Measurements from ENCODE around the gene PTOV1.

PTOV1 gene

DNA sequence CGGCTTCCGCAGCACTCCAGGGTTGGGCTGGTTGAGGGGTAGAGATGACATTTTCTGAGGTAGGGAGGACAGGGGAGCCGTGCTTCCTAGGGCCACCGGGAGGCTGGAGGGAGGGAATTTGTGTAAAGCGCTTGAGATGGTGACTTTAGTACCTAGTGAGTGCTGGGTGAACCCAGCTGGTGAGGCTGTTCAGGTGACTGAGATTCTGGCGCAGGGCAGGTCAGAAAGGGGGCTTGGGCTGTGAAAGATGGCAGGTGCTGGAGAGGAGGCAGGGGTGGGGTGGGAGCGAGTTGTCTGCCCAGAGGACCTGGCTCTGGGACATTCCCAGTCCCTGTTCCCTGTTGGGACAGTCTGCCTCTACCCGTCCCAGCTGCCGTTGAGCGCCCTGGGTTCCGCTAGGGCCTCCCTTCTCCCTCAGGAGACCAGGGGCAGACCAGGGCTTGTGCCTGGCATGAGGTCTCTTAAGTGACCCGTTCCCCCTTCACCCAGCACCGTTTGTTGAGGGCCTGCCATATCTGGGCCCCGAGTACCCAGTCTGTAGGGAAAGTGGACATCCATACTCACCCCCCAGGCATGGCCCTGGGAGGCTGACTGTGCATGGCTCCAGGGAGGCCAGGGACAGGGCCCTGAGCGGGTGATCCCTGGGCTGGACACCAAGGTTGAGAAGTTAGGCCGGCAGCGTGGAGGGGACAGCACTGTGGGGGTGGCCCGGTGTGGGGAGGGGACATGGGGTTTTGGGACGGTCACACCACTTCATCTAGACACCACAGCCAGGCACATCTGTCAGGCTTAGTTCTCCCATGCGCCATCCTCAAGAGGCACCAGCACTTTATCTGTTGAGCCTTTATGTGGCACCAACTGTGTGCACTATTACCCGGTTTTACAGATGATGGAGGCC, 5.0 kb downstream of the PTOV1 start:
- TF ChIP-seq CTCF (IDR thresholded peaks at IDR 0.05; ENCODE audit: borderline replicate concordance, insufficient read depth, low read depth, low read length) = no peak
- H3K4me3 ChIP-seq (ENCODE audit: low read depth, low read length) = no peak overlapping the region

DNA sequence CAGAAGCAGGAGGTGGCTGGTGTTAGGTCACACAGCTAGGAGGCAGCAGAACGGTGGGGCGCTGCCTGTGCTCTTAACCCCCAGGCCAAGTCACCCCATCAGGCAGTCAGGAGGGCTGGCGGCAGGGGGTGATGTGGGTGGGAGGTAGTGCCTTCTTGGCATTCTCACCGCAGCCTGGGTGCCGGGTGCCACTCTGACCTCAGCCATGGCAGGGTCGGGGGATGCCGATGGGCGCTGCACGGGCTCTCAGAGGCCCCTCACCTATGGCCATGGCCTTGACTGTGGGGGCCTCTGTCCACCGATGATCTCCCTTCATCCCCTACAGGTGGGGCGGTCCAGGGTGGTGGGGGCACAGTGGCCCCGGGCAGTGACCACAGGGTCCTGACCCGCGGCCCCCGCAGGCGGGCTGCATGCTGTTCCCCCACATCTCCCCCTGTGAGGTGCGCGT, 5.6 kb downstream of the PTOV1 start:
- no peak overlapping the region for H3K4me3 ChIP-seq (ENCODE audit: low read depth, low read length)

DNA sequence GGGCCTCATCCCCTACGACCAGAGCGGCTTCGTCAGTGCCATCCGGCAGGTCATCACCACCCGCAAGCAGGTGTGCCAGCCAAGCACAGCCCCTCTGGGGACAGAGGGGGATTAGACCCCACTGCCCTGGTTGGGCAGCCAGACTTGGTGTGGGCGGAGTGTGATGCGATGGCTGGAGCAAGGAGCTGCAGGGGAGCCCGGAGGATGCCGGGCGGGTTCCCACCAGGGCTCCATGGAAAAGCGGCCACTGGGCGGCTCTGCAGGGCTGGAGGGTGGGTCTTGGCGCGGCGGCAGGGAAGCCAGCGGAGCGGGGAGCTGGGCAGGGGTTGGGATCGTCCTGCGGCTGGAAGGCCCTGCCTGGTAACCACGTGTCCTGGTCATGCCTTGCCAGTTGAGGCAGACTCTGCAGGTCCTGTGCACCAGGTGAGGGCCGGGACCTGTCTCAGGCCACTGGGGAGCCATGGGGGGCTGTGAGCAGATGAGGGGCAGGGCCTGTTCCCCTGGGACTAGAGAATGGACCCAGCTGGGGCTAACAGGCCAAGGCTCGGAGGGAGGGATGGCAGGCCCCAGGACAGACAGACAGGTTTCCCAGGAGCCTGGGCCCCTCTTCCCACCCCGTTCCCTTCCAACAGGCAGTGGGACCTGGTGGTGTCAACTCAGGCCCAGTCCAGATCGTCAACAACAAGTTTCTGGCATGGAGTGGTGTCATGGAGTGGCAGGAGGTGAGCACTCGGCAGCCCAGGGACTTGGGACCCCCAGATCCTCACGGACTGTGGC, 6.3 kb downstream of the PTOV1 start:
- TF ChIP-seq CTCF (IDR thresholded peaks at IDR 0.05; ENCODE audit: borderline replicate concordance, insufficient read depth, low read depth, low read length) = no peak
- no peak overlapping the region for H3K4me3 ChIP-seq (ENCODE audit: low read depth, low read length)

More for the DNA sequence above, 5.6 kb downstream of the PTOV1 start:
- no peak for TF ChIP-seq CTCF (IDR thresholded peaks at IDR 0.05; ENCODE audit: borderline replicate concordance, insufficient read depth, low read depth, low read length)

DNA sequence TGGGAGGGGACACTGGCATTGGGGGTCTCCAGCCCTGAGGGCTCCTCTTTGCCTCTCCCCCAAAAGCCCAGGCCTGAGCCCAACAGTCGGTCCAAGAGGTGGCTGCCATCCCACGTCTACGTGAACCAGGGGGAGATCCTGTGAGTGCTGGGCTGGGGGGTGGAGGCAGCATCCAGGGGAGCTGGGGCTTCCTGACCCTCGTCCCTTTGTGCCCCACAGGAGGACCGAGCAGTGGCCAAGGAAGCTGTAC, 6.8 kb downstream of the PTOV1 start:
- no peak overlapping the region for H3K4me3 ChIP-seq (ENCODE audit: low read depth, low read length)
- no peak for TF ChIP-seq CTCF (IDR thresholded peaks at IDR 0.05; ENCODE audit: borderline replicate concordance, insufficient read depth, low read depth, low read length)

DNA sequence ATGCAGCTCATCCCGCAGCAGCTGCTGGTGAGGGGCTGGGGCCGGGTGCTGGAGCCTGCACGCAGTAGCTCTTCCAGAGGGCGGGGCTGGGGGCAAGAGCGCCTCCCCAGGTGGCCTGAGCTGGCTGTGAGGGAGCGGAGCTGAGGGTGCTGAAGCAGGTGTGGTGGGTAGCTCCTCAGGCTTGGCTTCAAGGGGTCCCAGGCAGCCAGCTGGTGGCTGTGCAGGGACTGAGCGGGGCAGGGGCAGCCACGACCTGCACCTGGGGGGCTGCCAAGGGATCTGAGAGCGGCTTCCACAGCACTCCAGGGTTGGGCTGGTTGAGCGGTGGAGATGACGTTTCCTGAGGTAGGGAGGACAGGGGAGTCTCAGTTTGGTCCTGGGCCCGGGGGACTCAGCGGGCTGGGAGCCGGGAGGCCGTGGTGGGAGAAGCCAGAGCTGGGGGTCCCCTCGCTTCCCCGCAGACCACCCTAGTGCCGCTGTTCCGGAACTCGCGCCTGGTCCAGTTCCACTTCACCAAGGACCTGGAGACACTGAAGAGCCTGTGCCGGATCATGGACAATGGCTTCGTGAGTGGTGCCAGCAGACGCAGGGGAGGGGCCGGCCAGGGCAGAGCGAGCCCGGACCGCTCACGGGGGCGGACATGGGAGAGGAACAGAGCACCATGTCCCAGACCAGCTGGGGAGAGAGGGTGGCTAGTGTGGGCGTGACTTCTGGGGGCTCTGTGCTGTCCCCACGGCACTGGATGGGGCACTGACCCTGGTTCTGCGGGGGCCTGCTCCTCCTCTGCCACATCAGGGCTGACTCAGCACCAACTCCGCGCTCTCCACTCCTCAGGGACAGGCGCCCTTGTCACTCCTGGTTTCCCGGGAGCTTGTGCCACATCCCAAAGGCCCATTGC, 7.4 kb downstream of the PTOV1 start:
- H3K4me3 ChIP-seq (ENCODE audit: low read depth, low read length) = no peak overlapping the region
- no peak for TF ChIP-seq CTCF (IDR thresholded peaks at IDR 0.05; ENCODE audit: borderline replicate concordance, insufficient read depth, low read depth, low read length)

GRCh38 chr19:49859682-49860335, 8.8 kb downstream of the PTOV1 start:
- TF ChIP-seq CTCF (IDR thresholded peaks at IDR 0.05; ENCODE audit: borderline replicate concordance, insufficient read depth, low read depth, low read length) = no peak
- H3K4me3 ChIP-seq (ENCODE audit: low read depth, low read length) = no peak overlapping the region

Data from GM12875 (cell line).